ENCODE data around the gene METTL18.
A peak's percentile ranks its signal among the peaks of the same experiment; 100 is the strongest.
"Not testable (repeated sequence)": the region's sequence is repeated elsewhere in the genome, so short reads cannot be mapped to it uniquely, and the experiment has no call there.

The METTL18 gene

GRCh38 chr1:169794530-169795416 lies at the start of gene METTL18:
Gene METTL18 (minus strand): TSS chr1:169794907. CDS start chr1:169793695, 1,212 bp downstream.
- DNase-seq = peak; percentile 92

- no peak for DNase-seq
These were observed 44.2 kb upstream of the METTL18 start for GRCh38 chr1:169838942-169839341.

- DNase-seq = no peak
These were observed 41.5 kb upstream of the METTL18 start for GRCh38 chr1:169836198-169836597.

GRCh38 chr1:169835647-169836046 lies 40.9 kb upstream of the METTL18 start:
- DNase-seq = no peak

- no peak for DNase-seq
These were observed 40.2 kb upstream of the METTL18 start for GRCh38 chr1:169834869-169835268.

GRCh38 chr1:169833179-169833901 lies 38.6 kb upstream of the METTL18 start:
- DNase-seq = no peak

GRCh38 chr1:169829671-169830070 lies 35.0 kb upstream of the METTL18 start:
- no peak for DNase-seq

GRCh38 chr1:169824153-169824552 lies 29.4 kb upstream of the METTL18 start:
- DNase-seq = no peak

- no peak for DNase-seq
These were observed 26.8 kb upstream of the METTL18 start for GRCh38 chr1:169821500-169821899.

- no peak for DNase-seq
These were observed 21.9 kb upstream of the METTL18 start for GRCh38 chr1:169816617-169817016.

- no peak for DNase-seq
These were observed 19.6 kb upstream of the METTL18 start for GRCh38 chr1:169814265-169814664.

- DNase-seq = no peak
These were observed 17.4 kb upstream of the METTL18 start for GRCh38 chr1:169812131-169812530.

GRCh38 chr1:169811418-169812035 lies 16.8 kb upstream of the METTL18 start:
- not testable (repeated sequence) for DNase-seq

GRCh38 chr1:169809370-169810095 lies 14.8 kb upstream of the METTL18 start:
- DNase-seq = no peak

- DNase-seq = no peak
These were observed 10.2 kb upstream of the METTL18 start for GRCh38 chr1:169804941-169805340.

- no peak for DNase-seq
These were observed 8.2 kb upstream of the METTL18 start for GRCh38 chr1:169802888-169803287.

GRCh38 chr1:169797281-169797680 lies 2.6 kb upstream of the METTL18 start:
- no peak for DNase-seq

GRCh38 chr1:169796274-169796810 lies 1.6 kb upstream of the METTL18 start:
- no peak for DNase-seq

- no peak for DNase-seq
These were observed 980 bp upstream of the METTL18 start for GRCh38 chr1:169795687-169796086.

- DNase-seq = no peak
These were observed 977 bp downstream of the METTL18 start for GRCh38 chr1:169793730-169794129.

- no peak for DNase-seq
These were observed 6.3 kb downstream of the METTL18 start for GRCh38 chr1:169788402-169788801.

GRCh38 chr1:169786974-169787373 lies 7.7 kb downstream of the METTL18 start:
- DNase-seq = no peak

GRCh38 chr1:169785267-169785666 lies 9.4 kb downstream of the METTL18 start:
- no peak for DNase-seq
